Activated CD4-positive, alpha-beta T cell treated with anti-CD3 and anti-CD28 coated beads, Interleukin-2, amount 10 ng/mL, durations not matched to agents 24 days and 14 days (primary cell): ENCODE measurements around the gene RASGRP4. TPM values are rescaled to one million over a fixed set of nuclear protein-coding genes. Genes with fewer than 3 reads are reported as not detected.
A peak's percentile ranks its signal among the peaks of the same experiment; 100 is the strongest.
"Not testable (repeated sequence)": the region's sequence is repeated elsewhere in the genome, so short reads cannot be mapped to it uniquely, and the experiment has no call there.

Experiments
- DNase-seq: peaks from one replicate; pipeline ENCODE4 v3.0.0; 2022
- H3K27ac Mint-ChIP-seq: one replicate; pipeline ENCODE4 v1.8.0; 2022; ENCODE audit warnings: mild to moderate bottlenecking, mixed read lengths
- H3K27me3 Mint-ChIP-seq: one replicate; pipeline ENCODE4 v1.8.0; 2022; ENCODE audit warnings: mixed read lengths
- H3K36me3 Mint-ChIP-seq: one replicate; pipeline ENCODE4 v1.8.0; 2022; ENCODE audit warnings: low read depth, mild to moderate bottlenecking, mixed read lengths
- H3K4me1 Mint-ChIP-seq: one replicate; pipeline ENCODE4 v1.8.0; 2021; ENCODE audit warnings: mixed read lengths
- H3K4me3 Mint-ChIP-seq: one replicate; pipeline ENCODE4 v1.8.0; 2022; ENCODE audit warnings: mild to moderate bottlenecking, moderate library complexity, mixed read lengths
- H3K9me3 Mint-ChIP-seq: one replicate; pipeline ENCODE4 v1.8.0; 2021; ENCODE audit warnings: mixed read lengths
- intact Hi-C: fragments of 100-400 bp; cut with micrococcal nuclease; formaldehyde crosslinking; loops from one replicate; pipeline ENCODE4 v1.15.1; 2023
- total RNA-seq: library from RNA; stranded (reverse); gene quantifications from 2 replicates; pipeline ENCODE4 v1.2.3, GENCODE V29; 2022

RASGRP4 gene
- total RNA-seq, 1 donor from 2014 or later = 2.1 TPM

GRCh38 chr19:38417544-38418506 is 8.2 kb downstream of the RASGRP4 start:
- Mint-ChIP-seq H3K27me3 (no peaks in the 10 kb centered on the region), H3K4me3 (peak overlapping the region; percentile 88), H3K27ac (peak overlapping the region; percentile 82), H3K4me1 (peaks cover 19% of the 10 kb centered on the region), H3K9me3 (no peaks in the 10 kb centered on the region), H3K36me3 (no peaks in the 10 kb centered on the region)
- intact Hi-C loops = no loop called here
- DNase-seq = peak; percentile 91

- Mint-ChIP-seq H3K27ac (peak overlapping the region; percentile 82), H3K27me3 (no peaks in the 10 kb centered on the region), H3K4me1 (peaks cover 19% of the 10 kb centered on the region), H3K4me3 (peak overlapping the region; percentile 88), H3K36me3 (no peaks in the 10 kb centered on the region), H3K9me3 (no peaks in the 10 kb centered on the region)
- no peak for DNase-seq
- intact Hi-C loops = no loop called here
Measured at GRCh38 chr19:38417146-38417543, 8.9 kb downstream of the RASGRP4 start.

- no peak overlapping the region for H3K27ac Mint-ChIP-seq
- no peak for DNase-seq
- no peak overlapping the region for H3K4me3 Mint-ChIP-seq
- peaks cover 16% of the 10 kb centered on the region for H3K4me1 Mint-ChIP-seq
- H3K36me3 Mint-ChIP-seq = peaks cover 3% of the 10 kb centered on the region
- no peaks in the 10 kb centered on the region for H3K27me3 Mint-ChIP-seq
- intact Hi-C loops = no loop called here
- no peaks in the 10 kb centered on the region for H3K9me3 Mint-ChIP-seq
Measured at GRCh38 chr19:38413416-38413815, 12.6 kb downstream of the RASGRP4 start.

- Mint-ChIP-seq H3K27me3 (no peaks in the 10 kb centered on the region), H3K4me3 (no peak overlapping the region), H3K9me3 (no peaks in the 10 kb centered on the region), H3K4me1 (peaks cover 14% of the 10 kb centered on the region), H3K36me3 (peaks cover 3% of the 10 kb centered on the region), H3K27ac (no peak overlapping the region)
- intact Hi-C loops = no loop called here
- no peak for DNase-seq
Measured at GRCh38 chr19:38412961-38413360, 13.1 kb downstream of the RASGRP4 start.

GRCh38 chr19:38412491-38412890 is 13.5 kb downstream of the RASGRP4 start:
- Mint-ChIP-seq H3K9me3 (no peaks in the 10 kb centered on the region), H3K4me1 (peaks cover 10% of the 10 kb centered on the region), H3K36me3 (peaks cover 5% of the 10 kb centered on the region), H3K4me3 (no peak overlapping the region), H3K27ac (no peak overlapping the region), H3K27me3 (no peaks in the 10 kb centered on the region)
- intact Hi-C loops = no loop called here
- no peak for DNase-seq

GRCh38 chr19:38411898-38412297 is 14.1 kb downstream of the RASGRP4 start:
- DNase-seq, H3K4me1 Mint-ChIP-seq, H3K27me3 Mint-ChIP-seq, H3K4me3 Mint-ChIP-seq, H3K27ac Mint-ChIP-seq, intact Hi-C loops, H3K9me3 Mint-ChIP-seq: not testable (repeated sequence)
- peaks cover 10% of the 10 kb centered on the region for H3K36me3 Mint-ChIP-seq

GRCh38 chr19:38411041-38411712 is 14.8 kb downstream of the RASGRP4 start:
- DNase-seq = no peak
- Mint-ChIP-seq H3K4me3 (no peak overlapping the region), H3K4me1 (no peaks in the 10 kb centered on the region), H3K36me3 (peaks cover 11% of the 10 kb centered on the region), H3K9me3 (no peaks in the 10 kb centered on the region), H3K27me3 (no peaks in the 10 kb centered on the region), H3K27ac (no peak overlapping the region)
- intact Hi-C loops = no loop called here

GRCh38 chr19:38410407-38410806 is 15.6 kb downstream of the RASGRP4 start:
- DNase-seq, H3K4me3 Mint-ChIP-seq, H3K9me3 Mint-ChIP-seq, intact Hi-C loops, H3K27me3 Mint-ChIP-seq, H3K4me1 Mint-ChIP-seq, H3K27ac Mint-ChIP-seq: not testable (repeated sequence)
- peaks cover 13% of the 10 kb centered on the region for H3K36me3 Mint-ChIP-seq

- Mint-ChIP-seq H3K9me3 (no peaks in the 10 kb centered on the region), H3K27ac (no peak overlapping the region), H3K36me3 (peaks cover 19% of the 10 kb centered on the region), H3K4me3 (no peak overlapping the region), H3K4me1 (peaks cover 2% of the 10 kb centered on the region), H3K27me3 (no peaks in the 10 kb centered on the region)
- DNase-seq = no peak
- intact Hi-C loops = loop anchor here (10.0 kb wide), 1 partner anchor 485 kb away; the partner anchor contains the start of genes NFKBIB and SIRT2
Measured at GRCh38 chr19:38409631-38410133, 16.3 kb downstream of the RASGRP4 start.

- Mint-ChIP-seq H3K9me3 (no peaks in the 10 kb centered on the region), H3K36me3 (peaks cover 21% of the 10 kb centered on the region), H3K27ac (no peak overlapping the region), H3K27me3 (no peaks in the 10 kb centered on the region), H3K4me3 (peak overlapping the region; percentile 49), H3K4me1 (peaks cover 12% of the 10 kb centered on the region)
- no peak for DNase-seq
- intact Hi-C loops = loop anchor here (10.0 kb wide), 1 partner anchor 490 kb away; the partner anchor contains the start of genes NFKBIB and SIRT2
Measured at GRCh38 chr19:38405276-38405675, 20.7 kb downstream of the RASGRP4 start.

GRCh38 chr19:38404858-38405257 is 21.2 kb downstream of the RASGRP4 start:
- Mint-ChIP-seq H3K36me3 (peaks cover 21% of the 10 kb centered on the region), H3K9me3 (no peaks in the 10 kb centered on the region), H3K27ac (no peak overlapping the region), H3K27me3 (no peaks in the 10 kb centered on the region), H3K4me3 (peak overlapping the region; percentile 95), H3K4me1 (peaks cover 12% of the 10 kb centered on the region)
- intact Hi-C loops = loop anchor here (10.0 kb wide), 1 partner anchor 490 kb away; the partner anchor contains the start of genes NFKBIB and SIRT2
- no peak for DNase-seq

- peak; percentile 99 for DNase-seq
- Mint-ChIP-seq H3K27me3 (peaks cover 2% of the 10 kb centered on the region), H3K27ac (peak within 1 kb of the TSS; percentile 95), H3K9me3 (no peaks in the 10 kb centered on the region), H3K4me1 (peaks cover 12% of the 10 kb centered on the region), H3K4me3 (peak within 1 kb of the TSS; percentile 95), H3K36me3 (peaks cover 19% of the 10 kb centered on the region)
- intact Hi-C loops = loop anchor here (1.0 to 10.0 kb wide), 7 partner anchors 24 to 527 kb away; partner anchors contain the start of genes MRPS12, NFKBIB, RASGRP4 and SARS2
Measured at GRCh38 chr19:38402967-38403674, 22.9 kb downstream of the RASGRP4 start, which contains the start of gene FAM98C. TSS of gene FAM98C (plus strand) at chr19:38403093. CDS start at chr19:38403154, 61 bp downstream.

GRCh38 chr19:38402623-38402966 is 23.4 kb downstream of the RASGRP4 start:
- Mint-ChIP-seq H3K4me1 (peaks cover 12% of the 10 kb centered on the region), H3K27ac (peak overlapping the region; percentile 67), H3K9me3 (no peaks in the 10 kb centered on the region), H3K27me3 (peaks cover 2% of the 10 kb centered on the region), H3K36me3 (peaks cover 17% of the 10 kb centered on the region), H3K4me3 (peak overlapping the region; percentile 95)
- intact Hi-C loops = loop anchor here (2.0 to 10.0 kb wide), 2 partner anchors 24 to 492 kb away; partner anchors contain the start of genes NFKBIB, RASGRP4 and SIRT2
- DNase-seq = no peak
